ENCODE measurements around the gene RBM5. TPM values are rescaled to one million over a fixed set of nuclear protein-coding genes. Genes with fewer than 3 reads are reported as not detected.

The RBM5 gene
- total RNA-seq, 1 donor from 2014 or later = 132 TPM

GRCh38 chr3:50138266-50139200 lies 49.8 kb downstream of the RBM5 start:
- DNase-seq (ENCODE audit: low spot score) = no peak

GRCh38 chr3:50139308-50139707 lies 50.6 kb downstream of the RBM5 start:
- DNase-seq (ENCODE audit: low spot score) = no peak

GRCh38 chr3:50139718-50140423 lies 51.2 kb downstream of the RBM5 start:
- DNase-seq (ENCODE audit: low spot score) = no peak

- no peak for DNase-seq (ENCODE audit: low spot score)
These were observed 52.3 kb downstream of the RBM5 start for GRCh38 chr3:50140990-50141389.

GRCh38 chr3:50146316-50146901 lies 57.7 kb downstream of the RBM5 start:
- DNase-seq (ENCODE audit: low spot score) = no peak

- no peak for DNase-seq (ENCODE audit: low spot score)
These were observed 58.3 kb downstream of the RBM5 start for GRCh38 chr3:50147016-50147415.

- DNase-seq (ENCODE audit: low spot score) = no peak
These were observed 58.7 kb downstream of the RBM5 start for GRCh38 chr3:50147447-50147846.

- DNase-seq (ENCODE audit: low spot score) = no peak
These were observed 59.1 kb downstream of the RBM5 start for GRCh38 chr3:50147861-50148260.

GRCh38 chr3:50150404-50150750 lies 61.7 kb downstream of the RBM5 start:
- DNase-seq (ENCODE audit: low spot score) = no peak

- DNase-seq (ENCODE audit: low spot score) = no peak
These were observed 62.4 kb downstream of the RBM5 start for GRCh38 chr3:50150863-50151686.

- DNase-seq (ENCODE audit: low spot score) = no peak
These were observed 63.0 kb downstream of the RBM5 start for GRCh38 chr3:50151728-50152127.

- no peak for DNase-seq (ENCODE audit: low spot score)
These were observed 65.2 kb downstream of the RBM5 start for GRCh38 chr3:50153782-50154475.

GRCh38 chr3:50154476-50154839 lies 65.7 kb downstream of the RBM5 start:
- DNase-seq (ENCODE audit: low spot score) = no peak

GRCh38 chr3:50154840-50155490 lies 66.2 kb downstream of the RBM5 start, which contains the start of gene SEMA3F:
Gene SEMA3F (plus strand): TSS chr3:50155324. CDS start chr3:50159623, 4,299 bp downstream.
- DNase-seq (ENCODE audit: low spot score) = peak; percentile 59

GRCh38 chr3:50155491-50155878 lies 66.8 kb downstream of the RBM5 start:
- DNase-seq (ENCODE audit: low spot score) = no peak

- no peak for DNase-seq (ENCODE audit: low spot score)
These were observed 67.2 kb downstream of the RBM5 start for GRCh38 chr3:50155891-50156290.

- DNase-seq (ENCODE audit: low spot score) = no peak
These were observed 68.1 kb downstream of the RBM5 start for GRCh38 chr3:50156549-50157493.

- DNase-seq (ENCODE audit: low spot score) = no peak
These were observed 69.3 kb downstream of the RBM5 start for GRCh38 chr3:50157827-50158529.

All from mucosa of gallbladder (tissue), 1 donor.